ENCODE data around the gene PPP2R2C. TPM values are rescaled to one million over a fixed set of nuclear protein-coding genes. Genes with fewer than 3 reads are reported as not detected.

PPP2R2C gene
- total RNA-seq, 1 experiment from 2014 or later: 8.1 TPM

- H3T11ph ChIP-seq (ENCODE audit: low read length): no peak overlapping the region
- H3K27me3 ChIP-seq (ENCODE audit: insufficient read depth, low read length): no peaks in the 10 kb centered on the region
- H3K9me3 Mint-ChIP-seq: no peaks in the 10 kb centered on the region
- H3K4me3 Mint-ChIP-seq: no peak overlapping the region
- no peak overlapping the region for H2BK12ac ChIP-seq (ENCODE audit: insufficient read length, low read depth, low read length)
- H3K4me2 ChIP-seq (ENCODE audit: insufficient read depth, insufficient read length, low read length): no peak overlapping the region
- no peaks in the 10 kb centered on the region for H3K4me1 ChIP-seq (ENCODE audit: insufficient read depth, low read length)
- no peak overlapping the region for H4K91ac ChIP-seq (ENCODE audit: insufficient read length, low read depth, low read length)
- no peak overlapping the region for H3K27ac Mint-ChIP-seq
- H2BK5ac ChIP-seq (ENCODE audit: insufficient read length, low read length): no peak overlapping the region
- peaks cover 7 to 34% of the 10 kb centered on the region in 2 experiments for H3K4me1 Mint-ChIP-seq
- no peak overlapping the region for H4K5ac ChIP-seq (ENCODE audit: insufficient read length, low read depth, low read length)
- no peaks in the 10 kb centered on the region for H4K20me1 ChIP-seq (ENCODE audit: control insufficient read depth, insufficient read depth, insufficient read length)
- no CpG with 5 or more reads among the region's 9 CpGs for WGBS (ENCODE audit: extremely low coverage, insufficient read length, low lambda C conversion rate)
- no peaks in the 10 kb centered on the region for H3K27me3 Mint-ChIP-seq (ENCODE audit: low read depth)
- H3K9me3 ChIP-seq (ENCODE audit: control insufficient read depth, low read depth, low read length): no peaks in the 10 kb centered on the region
- no peak overlapping the region for H3K23ac ChIP-seq (ENCODE audit: insufficient read length, low read depth, low read length)
- no peak overlapping the region for H2AFZ ChIP-seq (ENCODE audit: low read length)
- TF ChIP-seq CTCF (conservative IDR thresholded peaks at IDR 0.05): no peak
- H2AK5ac ChIP-seq (ENCODE audit: insufficient read length, low read length): no peak overlapping the region
- H3K36me3 Mint-ChIP-seq (ENCODE audit: insufficient read depth in 1 of 3, low read depth in 3 of 3): no peaks in the 10 kb centered on the region
- H3K23me2 ChIP-seq (ENCODE audit: insufficient read length, low read depth, low read length, poor library complexity, severe bottlenecking): no peaks in the 10 kb centered on the region
- H3K79me2 ChIP-seq (ENCODE audit: insufficient read depth, low read length): no peaks in the 10 kb centered on the region
- no peaks in the 10 kb centered on the region for H3K79me1 ChIP-seq (ENCODE audit: insufficient read depth, low read depth, low read length, poor library complexity, severe bottlenecking)
- H2BK120ac ChIP-seq (ENCODE audit: low read depth, low read length, poor library complexity, severe bottlenecking): no peak overlapping the region
- no peak overlapping the region for H2BK15ac ChIP-seq (ENCODE audit: low read depth, low read length)
- H3K27ac ChIP-seq (ENCODE audit: insufficient read length, low read depth, low read length): no peak overlapping the region
- DNase-seq: no peak
- no peak overlapping the region for H3K18ac ChIP-seq (ENCODE audit: insufficient read length, low read depth, low read length)
- no peak overlapping the region for H3K56ac ChIP-seq (ENCODE audit: insufficient read length, low read depth, low read length)
- H2BK20ac ChIP-seq (ENCODE audit: low read depth, low read length, poor library complexity, severe bottlenecking): no peak overlapping the region
- H3K14ac ChIP-seq (ENCODE audit: insufficient read depth, low read length): no peak overlapping the region
- H3K9ac ChIP-seq (ENCODE audit: extremely low read depth, insufficient read length, low read length): no peak overlapping the region
- no peak overlapping the region for H3K4ac ChIP-seq (ENCODE audit: low read depth, low read length)
- no peak overlapping the region for H4K8ac ChIP-seq (replicated peaks; ENCODE audit: insufficient read length, low read depth, low read length)
Observed at GRCh38 chr4:6383929-6384328, 88.5 kb downstream of the PPP2R2C start.

Measured in H9 (cell line).